Heart left ventricle (tissue), 13 donors: ENCODE data around the gene MRTFA.

Experiments used
- POLR2A ChIP-seq, 2 donors: fragments of 450-650 bp; IDR thresholded peaks; one replicate each; pipeline ENCODE4 v1.6.1; 2017; ENCODE audit warnings: antibody characterized with exemption in 2 of 2, mild to moderate bottlenecking in 2 of 2, moderate library complexity in 2 of 2
- TF ChIP-seq, protein P1 (sequence below), 12 donors: fragments of 200-600 bp; sonication (generic) in 4 of 12; IDR thresholded peaks; one replicate each; pipeline versions ENCODE4 v1.5.0 to v1.8.0; 2018 to 2022; ENCODE audit warnings: antibody characterized with exemption in 12 of 12, mild to moderate bottlenecking in 5 of 12
- donor health status: ischemic (EF 13 %, LVEDD 7.1; RV severe dilation, severe dysfunction).
- donor health status: DM: no; HTN: yes; CAD: no.
- donor health status: DM: no; HTN: no; CAD: no.
- donor health status: ischemic (EF 25% LVEDD 6.9; RV normal size, moderate dysfunction).
- donor health status: ischemic (EF 25% LVEDD 5.7; RV mildly dilated, moderate dysfunction).
- donor health status: ischemic (EF 35%, LVEDD 5.7; RV mildly dilated, moderate dysfunction).
- donor health status: nonischemic (EF 11% LVEDD 7.7; RV severe dilation, severe dysfunction).
- donor health status: DM: yes; HTN: yes; CAD: no.
- donor health status: PGD.
- donor health status: ischemic (EF 29% LVEDD 5.4; RV normal size, mild dysfunction).
- donor health status: nonischemic (EF 23%, LVEDD 6.1; RV moderate dilation, normal function).

DNA sequence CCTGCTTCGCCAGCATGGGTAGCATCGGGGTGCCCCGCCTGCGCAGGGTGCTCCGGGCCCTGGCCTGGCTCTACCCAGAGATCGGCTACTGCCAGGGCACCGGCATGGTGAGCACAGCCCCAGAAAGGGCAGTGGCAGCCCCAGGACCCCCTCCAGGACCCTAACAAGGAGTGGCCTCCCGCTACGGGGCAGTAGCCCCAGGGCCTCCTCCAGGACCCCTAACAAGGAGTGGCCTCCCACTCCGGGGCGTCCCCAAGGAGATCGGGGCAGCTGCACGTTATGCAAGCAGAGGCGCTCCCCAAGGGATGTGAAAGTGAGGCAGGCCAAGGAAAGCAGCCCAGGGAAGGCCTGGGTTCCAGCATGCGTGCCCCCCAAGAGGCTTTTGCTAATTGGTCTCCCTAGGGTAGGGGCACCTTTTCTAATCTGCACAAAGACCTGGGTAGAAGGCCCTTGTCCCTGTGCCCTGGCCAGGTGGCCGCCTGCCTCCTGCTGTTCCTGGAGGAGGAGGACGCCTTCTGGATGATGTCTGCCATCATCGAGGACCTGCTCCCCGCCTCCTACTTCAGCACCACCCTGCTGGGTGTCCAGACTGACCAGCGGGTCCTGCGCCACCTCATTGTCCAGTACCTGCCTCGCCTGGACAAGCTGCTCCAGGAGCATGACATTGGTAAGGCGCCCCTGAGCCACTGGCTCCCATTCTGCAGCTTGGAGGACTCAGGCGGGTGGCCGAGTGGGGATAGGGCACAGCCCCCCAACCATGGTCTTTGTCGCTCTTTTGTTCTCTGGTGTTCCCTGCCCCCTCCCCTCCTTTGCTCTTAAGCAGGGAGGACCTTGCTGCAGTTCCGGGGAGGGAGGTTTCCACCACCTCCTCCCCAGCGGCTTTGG lies 231.1 kb downstream of the MRTFA start:
- TF ChIP-seq, protein P1, sequence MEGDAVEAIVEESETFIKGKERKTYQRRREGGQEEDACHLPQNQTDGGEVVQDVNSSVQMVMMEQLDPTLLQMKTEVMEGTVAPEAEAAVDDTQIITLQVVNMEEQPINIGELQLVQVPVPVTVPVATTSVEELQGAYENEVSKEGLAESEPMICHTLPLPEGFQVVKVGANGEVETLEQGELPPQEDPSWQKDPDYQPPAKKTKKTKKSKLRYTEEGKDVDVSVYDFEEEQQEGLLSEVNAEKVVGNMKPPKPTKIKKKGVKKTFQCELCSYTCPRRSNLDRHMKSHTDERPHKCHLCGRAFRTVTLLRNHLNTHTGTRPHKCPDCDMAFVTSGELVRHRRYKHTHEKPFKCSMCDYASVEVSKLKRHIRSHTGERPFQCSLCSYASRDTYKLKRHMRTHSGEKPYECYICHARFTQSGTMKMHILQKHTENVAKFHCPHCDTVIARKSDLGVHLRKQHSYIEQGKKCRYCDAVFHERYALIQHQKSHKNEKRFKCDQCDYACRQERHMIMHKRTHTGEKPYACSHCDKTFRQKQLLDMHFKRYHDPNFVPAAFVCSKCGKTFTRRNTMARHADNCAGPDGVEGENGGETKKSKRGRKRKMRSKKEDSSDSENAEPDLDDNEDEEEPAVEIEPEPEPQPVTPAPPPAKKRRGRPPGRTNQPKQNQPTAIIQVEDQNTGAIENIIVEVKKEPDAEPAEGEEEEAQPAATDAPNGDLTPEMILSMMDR (IDR thresholded peaks at IDR 0.05), result no peak
- TF ChIP-seq POLR2A (IDR thresholded peaks at IDR 0.05), result no peak
